K562 (cell line): ENCODE results near the gene LETM1. TPM values are rescaled to one million over a fixed set of nuclear protein-coding genes. Genes with fewer than 3 reads are reported as not detected.

Source experiments
- ETV1 ChIP-seq: fragments of 450-650 bp; conservative IDR thresholded peaks from 2 replicates; pipeline ENCODE4 v1.6.1; 2016; ENCODE audit warnings: missing genetic modification characterization, control low read depth, low read depth, missing compliant biosample characterization
- KLF16 ChIP-seq: IDR thresholded peaks from 2 replicates; pipeline ENCODE4 v1.6.1; 2016; ENCODE audit warnings: antibody characterized with exemption
- NR4A1 ChIP-seq, 2 experiments: fragments of 250-450 bp in 1 of 2; fragments of 450-650 bp in 1 of 2; sonication (Bioruptor Pico) in 1 of 2; IDR thresholded peaks; 2 replicates each; pipeline versions ENCODE4 v1.4.0 to v1.6.1; 2016 to 2020; ENCODE audit warnings: mild to moderate bottlenecking in 2 of 2, missing compliant biosample characterization in 1 of 2, missing genetic modification characterization in 1 of 2, moderate library complexity in 1 of 2
- OTX1 ChIP-seq: fragments of 450-650 bp; formaldehyde crosslinking; IDR thresholded peaks from 2 replicates; pipeline ENCODE4 v1.4.0; 2022; ENCODE audit warnings: mild to moderate bottlenecking
- U2AF1 ChIP-seq: fragments of 200-400 bp; formaldehyde crosslinking; optimal IDR thresholded peaks from 2 replicates; pipeline ENCODE3; 2017; ENCODE audit warnings: mild to moderate bottlenecking, low read depth, low read length, moderate library complexity
- ZNF124 ChIP-seq: sonication (generic); formaldehyde crosslinking; IDR thresholded peaks from 2 replicates; pipeline ENCODE4 v1.8.1; 2022; ENCODE audit warnings: missing genetic modification reagents
- polyA plus RNA-seq, 8 experiments: library from polyadenylated mRNA; depleted of rRNA in 4 of 8; stranded (reverse) in 5 of 8; unstranded in 3 of 8; fragments of >200 nt; fragmentation: Nextera tagmentation in 2 of 8; fragmentation: Illumina TruSeq in 1 of 8; extraction: Ambion mirVana in 2 of 8; extraction: Trizol in 1 of 8; gene quantifications; 2 replicates each; pipeline versions ENCODE4 v1.2.1 to v1.2.3, GENCODE V29; 2011 to 2014; ENCODE audit warnings: inconsistent platforms in 1 of 8, missing spikeins in 1 of 8
- total RNA-seq, 7 experiments: library from RNA; depleted of rRNA in 6 of 7; stranded (reverse); fragments of >200 nt in 6 of 7; fragmentation: Illumina TruSeq in 2 of 7; extraction: Trizol in 2 of 7; gene quantifications; 2 replicates each; pipeline versions ENCODE4 v1.2.1 to v1.2.3, GENCODE V29; 2011 to 2021; ENCODE audit warnings: low replicate concordance in 1 of 7
- TF ChIP-seq, protein P1 (sequence below): fragments of 250-450 bp; sonication (Bioruptor Pico); IDR thresholded peaks from 2 replicates; pipeline ENCODE4 v1.4.0; 2020
- TF ChIP-seq, protein P2 (sequence below): fragments of 450-650 bp; formaldehyde crosslinking; IDR thresholded peaks from 2 replicates; pipeline ENCODE4 v1.4.0; 2020; ENCODE audit warnings: mild to moderate bottlenecking, moderate library complexity
- TF ChIP-seq, protein P3 (sequence below): fragments of 450-650 bp; IDR thresholded peaks from 2 replicates; pipeline ENCODE4 v1.6.1; 2016; ENCODE audit warnings: low read depth
- TF ChIP-seq, protein P4 (sequence below): fragments of 450-650 bp; formaldehyde crosslinking; IDR thresholded peaks from 2 replicates; pipeline ENCODE4 v1.4.0; 2022; ENCODE audit warnings: mild to moderate bottlenecking, moderate library complexity

Gene LETM1
- total and polyA plus RNA-seq, 9 of the 15 experiments (the other 6 are each of a cell fraction or from before 2014, with no cell fraction given): 3.9 to 109 (median 35.0) TPM

DNA sequence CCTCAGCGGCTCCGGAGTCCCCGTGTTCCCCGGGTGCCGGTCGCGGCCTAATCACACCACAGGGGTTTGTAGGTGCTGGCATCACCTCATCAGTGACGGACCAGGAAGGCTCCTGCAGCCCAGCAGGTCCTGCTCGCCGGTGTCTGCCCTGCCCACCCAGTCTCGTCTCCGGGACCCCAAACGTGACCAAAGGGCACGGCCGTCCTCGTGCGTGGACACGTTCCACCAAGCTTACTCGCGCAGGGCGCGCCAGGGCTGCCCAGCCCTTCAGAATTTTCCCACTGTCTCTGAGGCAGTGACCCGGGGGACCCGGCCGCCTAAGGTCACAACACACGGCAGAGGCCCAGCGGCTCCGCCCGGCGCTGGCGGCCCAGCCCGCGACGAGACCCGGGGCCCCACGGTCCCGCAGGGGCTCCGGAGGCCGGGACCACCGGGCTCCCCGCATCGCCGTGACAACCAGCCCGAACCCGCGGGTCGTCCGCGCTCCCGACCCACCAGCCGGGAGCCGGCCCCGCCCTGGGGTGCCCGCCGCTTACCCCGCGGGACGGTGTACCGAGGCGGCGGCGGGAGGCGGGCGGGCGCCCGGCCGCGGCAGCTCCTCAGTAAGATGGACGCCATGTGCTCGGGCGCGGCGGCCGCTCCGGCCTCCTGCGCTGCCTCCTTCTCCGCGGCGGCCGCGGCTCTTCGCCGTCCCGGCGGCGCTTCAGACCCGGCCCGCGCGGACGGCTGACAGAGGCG lies 454 bp downstream of the LETM1 start (continued):
- TF ChIP-seq, protein P1, sequence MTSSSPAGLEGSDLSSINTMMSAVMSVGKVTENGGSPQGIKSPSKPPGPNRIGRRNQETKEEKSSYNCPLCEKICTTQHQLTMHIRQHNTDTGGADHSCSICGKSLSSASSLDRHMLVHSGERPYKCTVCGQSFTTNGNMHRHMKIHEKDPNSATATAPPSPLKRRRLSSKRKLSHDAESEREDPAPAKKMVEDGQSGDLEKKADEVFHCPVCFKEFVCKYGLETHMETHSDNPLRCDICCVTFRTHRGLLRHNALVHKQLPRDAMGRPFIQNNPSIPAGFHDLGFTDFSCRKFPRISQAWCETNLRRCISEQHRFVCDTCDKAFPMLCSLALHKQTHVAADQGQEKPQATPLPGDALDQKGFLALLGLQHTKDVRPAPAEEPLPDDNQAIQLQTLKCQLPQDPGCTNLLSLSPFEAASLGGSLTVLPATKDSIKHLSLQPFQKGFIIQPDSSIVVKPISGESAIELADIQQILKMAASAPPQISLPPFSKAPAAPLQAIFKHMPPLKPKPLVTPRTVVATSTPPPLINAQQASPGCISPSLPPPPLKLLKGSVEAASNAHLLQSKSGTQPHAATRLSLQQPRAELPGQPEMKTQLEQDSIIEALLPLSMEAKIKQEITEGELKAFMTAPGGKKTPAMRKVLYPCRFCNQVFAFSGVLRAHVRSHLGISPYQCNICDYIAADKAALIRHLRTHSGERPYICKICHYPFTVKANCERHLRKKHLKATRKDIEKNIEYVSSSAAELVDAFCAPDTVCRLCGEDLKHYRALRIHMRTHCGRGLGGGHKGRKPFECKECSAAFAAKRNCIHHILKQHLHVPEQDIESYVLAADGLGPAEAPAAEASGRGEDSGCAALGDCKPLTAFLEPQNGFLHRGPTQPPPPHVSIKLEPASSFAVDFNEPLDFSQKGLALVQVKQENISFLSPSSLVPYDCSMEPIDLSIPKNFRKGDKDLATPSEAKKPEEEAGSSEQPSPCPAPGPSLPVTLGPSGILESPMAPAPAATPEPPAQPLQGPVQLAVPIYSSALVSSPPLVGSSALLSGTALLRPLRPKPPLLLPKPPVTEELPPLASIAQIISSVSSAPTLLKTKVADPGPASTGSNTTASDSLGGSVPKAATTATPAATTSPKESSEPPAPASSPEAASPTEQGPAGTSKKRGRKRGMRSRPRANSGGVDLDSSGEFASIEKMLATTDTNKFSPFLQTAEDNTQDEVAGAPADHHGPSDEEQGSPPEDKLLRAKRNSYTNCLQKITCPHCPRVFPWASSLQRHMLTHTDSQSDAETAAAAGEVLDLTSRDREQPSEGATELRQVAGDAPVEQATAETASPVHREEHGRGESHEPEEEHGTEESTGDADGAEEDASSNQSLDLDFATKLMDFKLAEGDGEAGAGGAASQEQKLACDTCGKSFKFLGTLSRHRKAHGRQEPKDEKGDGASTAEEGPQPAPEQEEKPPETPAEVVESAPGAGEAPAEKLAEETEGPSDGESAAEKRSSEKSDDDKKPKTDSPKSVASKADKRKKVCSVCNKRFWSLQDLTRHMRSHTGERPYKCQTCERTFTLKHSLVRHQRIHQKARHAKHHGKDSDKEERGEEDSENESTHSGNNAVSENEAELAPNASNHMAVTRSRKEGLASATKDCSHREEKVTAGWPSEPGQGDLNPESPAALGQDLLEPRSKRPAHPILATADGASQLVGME (CRISPR knock-in tag): no peak
- no peak for TF ChIP-seq NR4A1 (CRISPR knock-in tag; IDR thresholded peaks at IDR 0.05)
- TF ChIP-seq NR4A1 (tag; IDR thresholded peaks at IDR 0.05): no peak
- TF ChIP-seq ZNF124: no peak
- TF ChIP-seq U2AF1: no peak
- TF ChIP-seq KLF16: no peak
- TF ChIP-seq, protein P2, sequence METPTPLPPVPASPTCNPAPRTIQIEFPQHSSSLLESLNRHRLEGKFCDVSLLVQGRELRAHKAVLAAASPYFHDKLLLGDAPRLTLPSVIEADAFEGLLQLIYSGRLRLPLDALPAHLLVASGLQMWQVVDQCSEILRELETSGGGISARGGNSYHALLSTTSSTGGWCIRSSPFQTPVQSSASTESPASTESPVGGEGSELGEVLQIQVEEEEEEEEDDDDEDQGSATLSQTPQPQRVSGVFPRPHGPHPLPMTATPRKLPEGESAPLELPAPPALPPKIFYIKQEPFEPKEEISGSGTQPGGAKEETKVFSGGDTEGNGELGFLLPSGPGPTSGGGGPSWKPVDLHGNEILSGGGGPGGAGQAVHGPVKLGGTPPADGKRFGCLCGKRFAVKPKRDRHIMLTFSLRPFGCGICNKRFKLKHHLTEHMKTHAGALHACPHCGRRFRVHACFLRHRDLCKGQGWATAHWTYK (CRISPR knock-in tag): no peak
- TF ChIP-seq, protein P3, sequence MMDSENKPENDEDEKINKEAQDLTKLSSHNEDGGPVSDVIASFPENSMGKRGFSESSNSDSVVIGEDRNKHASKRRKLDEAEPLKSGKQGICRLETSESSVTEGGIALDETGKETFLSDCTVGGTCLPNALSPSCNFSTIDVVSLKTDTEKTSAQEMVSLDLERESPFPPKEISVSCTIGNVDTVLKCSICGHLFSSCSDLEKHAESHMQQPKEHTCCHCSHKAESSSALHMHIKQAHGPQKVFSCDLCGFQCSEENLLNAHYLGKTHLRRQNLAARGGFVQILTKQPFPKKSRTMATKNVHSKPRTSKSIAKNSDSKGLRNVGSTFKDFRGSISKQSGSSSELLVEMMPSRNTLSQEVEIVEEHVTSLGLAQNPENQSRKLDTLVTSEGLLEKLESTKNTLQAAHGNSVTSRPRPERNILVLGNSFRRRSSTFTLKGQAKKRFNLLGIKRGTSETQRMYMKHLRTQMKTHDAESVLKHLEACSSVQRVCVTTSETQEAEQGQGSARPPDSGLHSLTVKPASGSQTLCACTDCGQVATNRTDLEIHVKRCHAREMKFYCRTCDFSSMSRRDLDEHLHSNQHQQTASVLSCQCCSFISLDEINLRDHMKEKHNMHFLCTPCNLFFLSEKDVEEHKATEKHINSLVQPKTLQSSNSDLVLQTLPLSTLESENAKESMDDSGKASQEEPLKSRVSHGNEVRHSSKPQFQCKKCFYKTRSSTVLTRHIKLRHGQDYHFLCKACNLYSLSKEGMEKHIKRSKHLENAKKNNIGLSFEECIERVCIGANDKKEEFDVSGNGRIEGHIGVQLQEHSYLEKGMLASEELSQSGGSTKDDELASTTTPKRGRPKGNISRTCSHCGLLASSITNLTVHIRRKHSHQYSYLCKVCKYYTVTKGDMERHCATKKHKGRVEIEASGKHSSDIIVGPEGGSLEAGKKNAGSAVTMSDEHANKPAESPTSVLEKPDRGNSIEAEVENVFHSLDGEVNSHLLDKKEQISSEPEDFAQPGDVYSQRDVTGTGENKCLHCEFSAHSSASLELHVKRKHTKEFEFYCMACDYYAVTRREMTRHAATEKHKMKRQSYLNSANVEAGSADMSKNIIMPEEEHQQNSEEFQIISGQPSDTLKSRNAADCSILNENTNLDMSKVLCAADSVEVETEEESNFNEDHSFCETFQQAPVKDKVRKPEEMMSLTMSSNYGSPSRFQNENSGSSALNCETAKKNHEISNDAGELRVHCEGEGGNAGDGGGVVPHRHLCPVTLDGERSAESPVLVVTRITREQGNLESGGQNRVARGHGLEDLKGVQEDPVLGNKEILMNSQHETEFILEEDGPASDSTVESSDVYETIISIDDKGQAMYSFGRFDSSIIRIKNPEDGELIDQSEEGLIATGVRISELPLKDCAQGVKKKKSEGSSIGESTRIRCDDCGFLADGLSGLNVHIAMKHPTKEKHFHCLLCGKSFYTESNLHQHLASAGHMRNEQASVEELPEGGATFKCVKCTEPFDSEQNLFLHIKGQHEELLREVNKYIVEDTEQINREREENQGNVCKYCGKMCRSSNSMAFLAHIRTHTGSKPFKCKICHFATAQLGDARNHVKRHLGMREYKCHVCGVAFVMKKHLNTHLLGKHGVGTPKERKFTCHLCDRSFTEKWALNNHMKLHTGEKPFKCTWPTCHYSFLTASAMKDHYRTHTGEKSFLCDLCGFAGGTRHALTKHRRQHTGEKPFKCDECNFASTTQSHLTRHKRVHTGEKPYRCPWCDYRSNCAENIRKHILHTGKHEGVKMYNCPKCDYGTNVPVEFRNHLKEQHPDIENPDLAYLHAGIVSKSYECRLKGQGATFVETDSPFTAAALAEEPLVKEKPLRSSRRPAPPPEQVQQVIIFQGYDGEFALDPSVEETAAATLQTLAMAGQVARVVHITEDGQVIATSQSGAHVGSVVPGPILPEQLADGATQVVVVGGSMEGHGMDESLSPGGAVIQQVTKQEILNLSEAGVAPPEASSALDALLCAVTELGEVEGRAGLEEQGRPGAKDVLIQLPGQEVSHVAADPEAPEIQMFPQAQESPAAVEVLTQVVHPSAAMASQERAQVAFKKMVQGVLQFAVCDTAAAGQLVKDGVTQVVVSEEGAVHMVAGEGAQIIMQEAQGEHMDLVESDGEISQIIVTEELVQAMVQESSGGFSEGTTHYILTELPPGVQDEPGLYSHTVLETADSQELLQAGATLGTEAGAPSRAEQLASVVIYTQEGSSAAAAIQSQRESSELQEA: no peak
- TF ChIP-seq OTX1: no peak
- TF ChIP-seq ETV1: no peak
- TF ChIP-seq, protein P4, sequence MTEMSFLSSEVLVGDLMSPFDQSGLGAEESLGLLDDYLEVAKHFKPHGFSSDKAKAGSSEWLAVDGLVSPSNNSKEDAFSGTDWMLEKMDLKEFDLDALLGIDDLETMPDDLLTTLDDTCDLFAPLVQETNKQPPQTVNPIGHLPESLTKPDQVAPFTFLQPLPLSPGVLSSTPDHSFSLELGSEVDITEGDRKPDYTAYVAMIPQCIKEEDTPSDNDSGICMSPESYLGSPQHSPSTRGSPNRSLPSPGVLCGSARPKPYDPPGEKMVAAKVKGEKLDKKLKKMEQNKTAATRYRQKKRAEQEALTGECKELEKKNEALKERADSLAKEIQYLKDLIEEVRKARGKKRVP (CRISPR knock-in tag): no peak
